NCI-H146 (cell line): Measurements from ENCODE around the gene AMOT.

ENCODE experiments used
- DNase-seq: peaks from one replicate; lab custom pipeline; 2025; lab: John Stamatoyannopoulos, UW

The AMOT gene

DNA sequence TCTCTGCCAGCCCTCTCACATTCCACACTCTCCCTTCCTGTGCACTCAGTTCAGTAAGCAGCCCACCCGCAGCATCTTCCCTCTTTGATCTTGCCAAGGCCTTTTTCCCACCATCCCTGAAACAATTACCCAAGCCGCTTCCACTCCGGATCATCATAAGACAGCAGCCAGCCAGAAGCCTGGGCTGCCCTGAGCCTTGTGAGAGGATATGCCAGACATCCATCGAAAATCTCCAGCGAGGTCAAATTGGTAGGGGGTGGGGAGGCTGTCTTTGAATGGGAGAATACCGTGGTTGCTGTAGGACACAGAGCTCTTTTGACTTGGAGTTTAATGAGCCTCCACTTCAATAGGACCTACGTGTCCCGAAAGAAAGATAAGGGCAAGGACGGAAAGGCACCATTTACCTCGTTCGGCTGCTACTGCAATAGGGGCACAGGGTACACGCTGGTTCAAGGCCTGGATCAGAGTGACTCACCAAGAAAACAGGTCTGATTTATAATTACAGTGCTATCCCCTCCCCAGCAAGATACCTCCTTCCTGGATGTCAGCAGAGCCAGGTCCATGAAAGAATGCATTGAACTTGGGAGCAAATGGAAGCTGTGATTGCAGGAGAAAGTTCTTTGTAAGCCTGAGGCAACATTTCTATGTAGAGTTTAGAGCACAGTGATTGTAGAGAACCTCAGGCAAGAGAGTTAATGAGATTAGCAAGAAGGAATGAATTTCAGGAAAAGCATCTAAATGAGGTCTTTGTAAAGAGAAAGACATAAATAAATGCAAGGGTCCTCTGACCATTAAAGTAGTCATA, 39.5 kb downstream of the AMOT start:
- no peak for DNase-seq

DNA sequence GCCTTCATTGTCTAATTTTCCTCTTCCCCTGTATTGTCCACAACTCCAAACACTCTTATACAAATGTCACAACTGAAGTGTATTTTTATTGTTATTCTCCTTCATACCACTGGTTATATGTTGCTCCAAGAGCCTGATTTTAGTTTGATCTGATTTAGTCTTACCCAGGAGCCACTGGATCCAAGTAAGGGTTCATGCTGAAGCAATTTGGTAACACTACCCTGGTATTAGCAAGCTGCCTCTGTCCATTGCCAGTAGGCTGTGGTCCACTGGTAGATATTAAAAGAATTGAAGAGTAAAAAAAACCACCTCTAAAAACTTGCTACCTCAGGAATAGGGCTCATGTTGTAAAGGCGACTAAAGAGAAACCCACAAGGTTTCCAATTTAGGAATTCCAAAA, 41.2 kb downstream of the AMOT start:
- DNase-seq = no peak

DNA sequence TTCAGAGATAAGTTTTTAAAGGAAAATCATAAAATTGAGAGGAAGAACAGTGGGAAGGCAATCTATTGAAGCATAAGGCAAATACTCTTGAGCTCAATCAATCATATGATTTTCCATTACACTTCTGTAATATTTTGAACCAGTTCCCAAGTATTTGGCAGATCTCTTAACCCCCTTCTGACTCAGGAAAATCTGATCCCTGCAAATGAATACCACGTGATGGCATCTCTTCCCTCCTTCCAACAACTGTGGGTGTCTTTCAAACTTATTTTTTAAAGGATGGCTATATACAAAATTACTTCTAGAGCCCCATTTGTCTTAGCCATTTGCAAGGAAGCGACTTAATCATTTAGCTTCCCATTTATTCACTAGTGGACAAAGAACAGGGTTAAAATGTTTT, 41.9 kb downstream of the AMOT start:
- no peak for DNase-seq

DNA sequence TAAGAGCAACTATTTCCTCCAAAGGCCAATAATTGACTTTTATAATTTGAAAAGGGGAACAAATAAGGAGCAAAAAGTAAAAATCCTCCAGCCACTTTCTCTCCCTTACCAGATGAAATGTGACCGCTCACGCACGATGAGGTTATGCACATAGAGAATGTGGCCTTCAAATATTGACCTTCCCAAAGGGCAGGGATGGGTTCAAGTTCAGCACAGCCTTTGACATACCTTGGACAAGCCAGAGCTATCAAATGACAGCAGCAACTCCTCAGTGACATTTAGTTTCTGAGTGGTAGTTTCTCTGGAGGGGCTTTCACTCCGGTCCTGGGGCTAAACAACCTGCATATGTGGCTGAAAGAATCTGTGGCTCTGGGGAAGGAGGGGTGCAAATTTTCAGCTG, 50.7 kb downstream of the AMOT start:
- DNase-seq = no peak

DNA sequence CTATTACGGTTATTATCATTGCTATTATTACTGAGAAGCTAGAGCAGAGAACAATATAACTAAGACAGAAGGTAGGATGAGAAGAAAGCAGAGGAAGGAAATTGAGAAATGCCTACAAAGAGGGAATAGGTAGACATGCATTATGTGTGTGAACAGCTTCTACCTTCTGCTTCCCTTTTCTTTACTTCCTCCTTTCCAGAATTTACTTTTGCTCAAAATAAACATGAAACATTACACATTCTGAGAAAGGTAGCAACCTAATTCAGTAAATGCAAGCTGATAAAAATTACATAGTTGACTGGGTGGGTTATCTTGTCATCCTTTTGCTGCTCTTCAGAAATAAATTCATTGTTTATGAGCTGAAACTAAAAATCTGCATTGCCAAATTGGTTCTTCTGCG, 54.6 kb downstream of the AMOT start:
- no peak for DNase-seq

DNA sequence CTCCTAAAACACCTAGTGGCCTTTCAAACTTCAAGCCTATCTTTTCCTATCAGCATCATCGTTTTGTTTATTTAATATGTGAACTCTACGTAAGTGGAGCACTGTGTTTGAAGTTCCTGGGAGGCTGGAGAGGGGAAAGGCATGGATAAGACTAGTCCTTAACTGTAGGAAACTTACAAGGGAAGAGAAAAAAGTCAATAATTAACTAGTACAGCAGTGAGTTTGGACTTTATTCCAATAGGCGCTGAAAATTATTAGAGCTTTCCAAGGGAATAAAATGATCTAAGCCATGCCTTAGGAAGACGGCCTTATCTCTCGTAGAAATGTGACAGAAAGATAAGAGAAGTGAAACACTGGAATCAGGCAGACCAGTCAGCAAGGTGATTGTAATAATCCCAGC, 55.3 kb downstream of the AMOT start:
- no peak for DNase-seq

DNA sequence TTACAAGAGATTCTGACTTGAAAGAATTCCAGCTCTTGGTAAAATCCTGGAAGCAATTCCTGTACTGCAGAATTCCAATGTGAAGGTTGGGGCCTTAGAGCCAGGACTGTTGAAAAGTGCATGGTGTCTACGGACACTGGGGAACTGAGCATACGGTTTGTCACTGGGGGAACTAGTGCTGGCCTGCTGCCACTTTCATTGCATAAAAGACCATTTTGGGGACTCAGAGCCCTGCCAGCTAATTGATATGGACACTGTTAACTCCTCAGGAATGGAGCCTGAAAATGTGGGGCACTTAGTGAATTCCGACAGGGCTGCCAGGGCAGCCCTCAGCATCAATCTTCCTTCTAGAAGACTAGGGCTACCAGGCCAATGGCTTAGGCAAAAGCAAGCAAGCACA, 55.9 kb downstream of the AMOT start:
- DNase-seq = no peak

DNA sequence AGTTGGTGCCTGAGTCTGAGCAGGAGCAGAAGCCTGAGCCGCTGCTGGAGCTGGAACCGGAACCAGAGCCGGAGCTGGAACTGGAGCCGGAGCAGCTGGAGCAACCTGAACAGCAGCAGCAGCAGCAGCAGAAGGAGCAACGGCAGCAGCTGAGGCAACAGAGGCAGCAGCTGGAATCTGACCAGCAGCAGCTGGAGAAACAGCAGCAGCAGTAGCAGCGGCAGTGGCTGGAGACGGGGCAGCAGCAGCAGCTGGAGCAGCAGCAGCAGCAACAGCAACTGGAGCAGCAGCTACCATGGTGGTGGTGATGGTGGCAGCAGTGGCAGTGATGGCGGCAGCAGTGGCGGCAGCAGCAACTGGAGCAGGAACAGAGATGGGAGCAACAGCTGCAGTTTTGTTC, 61.5 kb downstream of the AMOT start:
- DNase-seq = no peak

DNA sequence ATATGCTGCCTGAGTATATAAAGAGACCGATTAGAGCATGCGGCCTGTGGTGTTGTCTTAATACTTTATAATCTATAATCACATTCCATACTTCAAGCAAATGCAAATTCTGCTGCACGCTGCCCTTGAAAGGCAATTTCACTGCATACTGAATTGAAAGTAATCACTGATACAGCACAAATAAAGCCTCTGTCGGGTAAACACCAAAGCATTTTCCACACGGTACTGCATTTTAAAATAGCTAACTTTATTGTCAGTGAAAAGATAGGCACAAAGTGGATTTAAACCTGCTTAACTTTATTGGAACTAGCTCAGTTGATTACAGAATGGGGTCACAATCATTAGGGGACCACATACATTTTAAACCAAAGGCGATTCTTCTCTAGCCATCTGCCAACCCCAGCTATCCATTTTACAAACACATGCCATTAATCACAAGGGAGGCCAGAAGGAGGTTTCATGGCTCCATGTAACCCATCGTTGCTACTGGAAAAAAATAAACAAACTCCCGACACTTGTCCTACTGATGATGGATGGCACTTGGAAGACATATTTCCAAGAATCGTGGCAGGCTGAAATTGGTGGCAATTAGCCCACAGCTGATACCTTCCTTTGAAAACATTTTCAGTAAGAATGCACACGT, 65.9 kb downstream of the AMOT start:
- DNase-seq = no peak

DNA sequence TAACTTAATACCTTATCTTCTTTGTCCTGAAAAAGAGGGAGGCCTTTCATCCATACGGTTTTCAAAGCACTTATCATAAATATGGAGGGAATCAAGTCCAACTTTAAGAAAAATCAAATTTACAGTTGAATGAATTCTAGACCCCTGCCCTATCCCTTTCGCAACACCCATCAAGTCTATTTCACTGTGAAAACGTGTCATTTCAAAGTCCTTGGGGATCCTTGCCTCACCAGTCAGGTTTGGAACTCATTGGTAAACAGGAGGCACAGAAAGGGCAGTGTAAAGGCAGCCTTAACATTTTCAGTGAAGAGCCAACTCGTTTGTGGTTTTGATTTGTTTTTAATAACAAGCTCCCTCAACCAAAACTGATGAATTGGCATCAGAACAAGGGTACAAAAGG, 66.5 kb downstream of the AMOT start:
- no peak for DNase-seq

DNA sequence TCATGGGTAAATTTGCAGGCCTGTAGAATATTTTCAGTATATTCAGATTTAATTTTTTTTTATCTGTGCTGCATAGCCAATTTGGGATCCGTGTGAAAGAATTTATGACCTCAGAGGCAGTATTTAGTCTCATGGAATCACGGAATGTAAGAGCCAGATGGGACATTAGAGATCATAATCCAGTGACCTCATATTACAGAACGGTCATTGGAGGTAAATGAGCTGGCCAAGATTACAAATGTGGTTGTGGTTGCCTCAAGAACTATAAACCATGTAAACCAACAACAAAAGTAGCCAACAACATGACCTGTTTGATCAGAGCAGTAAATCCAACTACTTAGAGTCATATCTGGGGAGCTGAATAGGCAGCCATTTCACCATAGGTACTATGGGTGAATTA, 71.6 kb downstream of the AMOT start:
- no peak for DNase-seq

DNA sequence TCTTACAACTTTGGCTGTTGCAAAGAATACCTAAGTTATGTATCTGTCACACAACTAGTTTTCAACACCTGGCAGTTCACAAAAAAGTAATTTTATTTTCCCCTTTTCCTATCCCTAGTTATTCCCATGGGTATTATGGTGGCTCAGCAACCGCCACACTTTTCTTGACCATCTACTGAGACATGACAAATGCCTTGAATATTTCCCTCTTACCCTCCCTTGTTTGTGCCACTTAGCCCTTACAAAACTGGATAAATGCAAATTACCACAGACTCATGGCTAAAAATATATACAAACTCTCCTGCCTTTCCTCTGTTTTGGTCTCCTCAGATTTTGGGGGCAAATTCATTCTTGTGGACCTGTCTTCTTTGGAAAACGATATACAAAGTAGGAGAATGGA, 72.1 kb downstream of the AMOT start:
- DNase-seq = no peak

DNA sequence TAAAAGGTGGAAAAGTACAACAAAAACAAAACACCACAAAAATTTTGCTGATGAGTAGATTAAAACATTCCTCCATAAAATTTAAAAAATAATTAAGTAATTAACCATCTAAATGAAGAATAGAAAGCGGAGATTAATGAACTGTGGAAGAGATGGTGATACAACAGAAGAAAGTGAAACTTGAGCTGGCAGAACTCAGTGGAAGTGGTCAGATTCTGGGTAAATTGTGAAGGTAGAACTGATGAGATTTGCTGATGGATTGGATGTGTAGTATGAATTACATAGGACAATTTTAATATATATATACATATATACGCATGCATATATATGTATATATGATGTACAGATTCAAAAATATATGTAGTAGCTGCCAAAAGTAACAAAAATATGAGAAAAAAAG, 73.9 kb downstream of the AMOT start:
- no peak for DNase-seq

DNA sequence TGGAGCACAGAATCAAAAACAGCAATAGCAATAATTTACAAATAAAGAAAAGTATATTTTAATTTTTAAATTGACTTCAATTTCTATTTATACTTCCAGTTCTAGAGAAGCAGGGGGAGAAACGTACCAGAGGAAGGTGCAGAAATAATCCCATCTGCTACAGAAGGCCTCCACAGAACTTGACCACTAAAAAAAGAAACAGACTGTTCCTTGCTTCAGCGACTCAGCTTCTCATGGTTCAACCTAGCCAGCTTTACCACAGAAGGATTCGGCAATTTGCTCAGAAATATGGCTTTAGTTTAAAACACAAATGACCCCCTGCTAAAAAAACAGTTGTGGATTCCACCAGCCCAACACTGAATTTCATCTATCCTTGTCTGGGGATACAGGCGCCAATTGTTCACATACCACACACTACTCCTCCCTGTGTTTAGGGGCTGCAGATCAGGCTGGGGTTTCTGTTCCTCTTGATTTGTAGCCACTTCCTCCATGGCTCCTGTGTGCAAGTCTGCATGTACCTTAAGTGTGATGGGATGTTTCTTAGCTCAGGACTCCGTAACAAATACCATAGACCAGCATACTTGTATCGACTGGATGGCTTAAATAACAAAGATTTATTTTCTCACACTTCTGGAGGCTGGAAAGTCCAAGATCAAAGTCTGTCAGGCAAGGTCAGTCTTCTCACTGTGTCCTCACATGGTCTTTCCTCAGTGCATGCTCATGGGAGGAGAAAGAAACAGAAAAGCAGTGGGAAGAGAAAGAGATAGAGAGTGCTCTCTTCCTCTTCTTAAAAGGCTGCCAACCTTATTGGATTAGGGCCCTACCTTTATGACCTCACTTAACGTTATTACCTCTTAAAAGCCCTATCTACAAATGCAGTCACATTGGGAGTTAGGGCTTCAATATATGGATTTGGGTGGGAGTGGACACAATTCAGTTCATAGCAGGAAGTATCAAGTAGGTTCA, 79.1 kb downstream of the AMOT start:
- no peak for DNase-seq

DNA sequence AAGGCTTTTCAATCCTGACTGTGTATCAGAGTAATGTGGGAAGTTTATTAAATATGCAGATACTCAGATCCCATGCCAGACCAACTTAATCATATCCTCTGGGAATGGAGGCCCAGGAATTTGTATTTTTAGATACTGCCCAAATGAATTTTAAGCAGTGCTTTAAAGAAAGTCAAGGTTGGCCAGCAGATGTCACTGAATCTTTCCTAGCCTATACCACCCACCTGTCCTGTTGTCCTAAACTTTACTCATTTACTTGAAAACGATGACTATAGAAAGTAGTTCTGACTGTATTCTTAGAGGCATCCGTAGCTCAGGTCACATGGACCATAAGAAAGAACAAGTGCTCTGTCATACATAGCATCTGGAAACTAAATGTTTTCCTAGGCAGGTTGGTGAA, 79.9 kb downstream of the AMOT start:
- no peak for DNase-seq

DNA sequence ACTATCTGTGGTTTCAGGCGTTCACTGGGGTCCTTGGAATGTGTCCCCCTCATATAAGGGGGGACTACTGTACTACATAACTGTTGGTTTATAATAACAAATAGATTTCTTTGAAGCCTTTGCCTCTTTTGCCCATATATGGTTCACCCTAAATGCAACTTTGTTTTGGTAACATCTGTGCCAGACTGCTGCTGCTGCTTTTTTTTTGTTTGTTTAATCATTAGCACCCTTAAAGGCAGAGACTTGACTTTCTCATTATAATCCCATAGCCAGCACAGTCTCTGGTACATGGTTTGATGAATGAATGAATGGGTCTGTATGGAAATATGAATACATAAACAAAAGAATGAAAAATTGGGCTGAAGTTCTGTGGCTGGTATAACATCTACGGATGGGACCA, 80.7 kb downstream of the AMOT start:
- DNase-seq = no peak

DNA sequence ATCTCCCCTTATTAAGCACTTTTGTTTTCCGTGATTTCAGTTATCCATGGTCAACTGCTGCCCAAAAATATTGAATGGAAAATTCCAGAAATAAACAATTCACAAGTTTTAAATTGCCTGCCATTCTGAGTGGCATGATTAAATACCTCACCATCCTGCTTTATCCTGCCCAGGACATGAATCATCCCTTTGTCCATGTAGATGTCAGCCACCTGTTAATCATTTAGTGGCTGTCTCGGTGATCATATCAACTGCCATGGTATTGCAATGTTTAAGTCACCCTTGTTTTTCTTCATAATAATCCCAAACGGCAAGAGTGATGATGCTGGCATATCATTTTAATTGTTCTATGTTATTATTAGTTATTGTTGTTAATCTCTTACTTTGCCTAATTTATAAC, 81.1 kb downstream of the AMOT start:
- DNase-seq = no peak

DNA sequence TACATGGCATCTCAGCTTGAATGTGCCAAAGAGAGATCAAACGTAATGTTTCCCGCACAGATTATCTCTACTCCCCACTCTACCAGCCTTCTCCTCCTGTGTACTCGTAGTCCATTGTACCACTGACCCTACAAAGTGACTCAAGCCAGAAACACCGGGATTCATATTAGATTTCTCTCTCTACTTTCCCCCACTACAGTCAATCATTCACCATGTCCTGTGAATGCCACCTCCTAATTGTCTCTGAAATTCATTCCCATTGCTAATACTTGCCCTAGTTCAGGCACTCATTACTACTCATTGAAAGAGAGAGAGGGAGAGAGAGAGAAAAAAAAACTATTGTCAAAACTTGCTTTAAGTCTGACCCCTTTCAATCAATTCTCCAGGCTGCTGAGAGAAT, 82.7 kb downstream of the AMOT start:
- DNase-seq = no peak

DNA sequence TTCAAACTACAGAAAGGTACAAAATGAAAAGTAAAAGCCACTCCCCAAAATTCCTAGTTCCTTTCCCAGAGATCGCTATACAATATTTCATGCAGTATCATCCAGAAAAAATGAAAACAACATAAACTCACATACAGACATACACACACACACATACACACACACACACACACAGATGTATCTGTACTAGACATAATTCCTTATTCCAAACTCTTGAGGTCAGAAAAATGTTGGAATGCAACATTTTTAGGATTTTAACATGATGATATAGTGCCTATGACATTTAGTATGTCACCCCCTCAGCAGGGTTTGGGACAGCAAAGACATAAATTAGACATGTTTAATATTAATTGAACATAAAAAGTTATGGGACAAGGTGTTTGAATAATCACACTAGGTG, 87.5 kb downstream of the AMOT start:
- DNase-seq = no peak

DNA sequence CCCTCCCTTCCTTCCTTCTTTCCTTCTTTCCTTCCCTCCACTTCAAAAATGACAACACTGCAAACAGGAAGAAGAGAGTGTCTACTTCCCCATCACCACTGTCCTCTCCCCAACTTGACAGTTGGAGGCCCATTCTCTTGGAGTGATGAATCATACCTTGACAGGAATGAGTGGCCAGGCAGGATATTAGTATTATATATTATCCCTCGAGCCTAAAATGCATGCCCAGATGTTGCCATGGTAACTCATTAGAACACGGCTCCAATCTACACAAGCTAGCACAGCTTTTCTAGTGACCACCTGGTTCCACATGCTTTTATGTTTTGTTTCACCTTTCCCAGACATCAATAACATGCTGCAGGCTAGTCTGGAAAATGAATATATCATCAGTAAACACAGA, 89.6 kb downstream of the AMOT start:
- no peak for DNase-seq

DNA sequence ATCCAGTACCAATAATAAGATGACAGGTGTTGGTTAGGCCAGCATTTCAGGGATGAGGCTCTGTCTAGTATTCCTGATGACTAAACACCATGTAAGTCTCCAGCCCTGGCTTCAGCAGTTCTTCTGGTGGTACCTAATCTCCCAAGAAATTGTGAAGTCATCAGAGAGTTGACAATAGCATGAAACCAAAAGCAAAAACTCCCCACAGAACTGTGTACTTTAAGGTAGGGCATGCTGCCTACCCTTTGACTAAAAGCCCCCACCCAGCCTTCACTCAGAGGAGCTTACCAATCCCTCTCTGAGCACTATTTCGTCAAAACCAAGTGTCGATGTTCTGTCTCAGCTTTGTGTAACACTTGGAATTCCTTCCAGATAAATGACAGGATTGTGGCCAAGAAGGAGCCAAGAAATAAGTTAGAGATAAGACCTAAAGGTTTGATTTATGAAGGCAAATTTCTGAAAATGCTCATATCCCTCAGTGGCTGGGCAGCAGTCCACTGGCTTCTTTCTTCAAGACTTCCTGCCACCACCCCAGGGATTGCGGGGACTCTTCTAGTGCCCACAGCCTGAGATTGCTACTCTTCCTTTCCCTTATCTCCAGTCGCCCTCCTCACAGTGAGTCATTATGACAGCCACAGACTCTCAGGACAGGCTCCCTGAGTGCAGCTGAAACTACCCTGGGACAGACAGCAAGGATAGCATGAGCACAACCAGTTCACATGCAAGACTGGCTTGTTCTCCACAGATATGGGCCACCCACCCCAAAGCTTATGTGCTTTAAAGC, 93.6 kb downstream of the AMOT start:
- DNase-seq = no peak
